MM.1S (cell line): ENCODE data around the gene INTS11.

Source experiments
- DNase-seq: peaks from one replicate; pipeline ENCODE4 v3.0.0-alpha.2; 2015
- H2AFZ ChIP-seq: fragments of 300-600 bp; sonication (generic); 2 replicates; pipeline ENCODE4 v1.6.0; 2016; ENCODE audit warnings: antibody characterized with exemption, low read length
- H3F3A ChIP-seq: fragments of 300-600 bp; sonication (generic); 2 replicates; pipeline ENCODE4 v1.6.1; 2016; ENCODE audit warnings: mild to moderate bottlenecking, antibody characterized with exemption, low read length, moderate library complexity, mixed read lengths; ENCODE audit not compliant: insufficient read depth
- H3K27ac ChIP-seq: fragments of 300-600 bp; sonication (generic); 2 replicates; pipeline ENCODE4 v1.5.1; 2016; ENCODE audit warnings: mild to moderate bottlenecking, low read length
- H3K27me3 ChIP-seq: fragments of 300-600 bp; sonication (generic); replicated peaks from 2 replicates; pipeline ENCODE4 v1.6.0; 2016; ENCODE audit warnings: low read length; ENCODE audit not compliant: insufficient read depth
- H3K36me3 ChIP-seq: fragments of 300-600 bp; sonication (generic); replicated peaks from 2 replicates; pipeline ENCODE4 v1.6.1; 2016; ENCODE audit warnings: mild to moderate bottlenecking, low read length, mixed read lengths; ENCODE audit not compliant: insufficient read depth
- H3K4me1 ChIP-seq: fragments of 300-600 bp; sonication (generic); 2 replicates; pipeline ENCODE4 v1.6.1; 2016; ENCODE audit warnings: low read length, mixed read lengths
- H3K4me2 ChIP-seq: fragments of 300-600 bp; sonication (generic); 2 replicates; pipeline ENCODE4 v1.6.0; 2016; ENCODE audit warnings: low read depth, low read length
- H3K4me3 ChIP-seq: fragments of 300-600 bp; sonication (generic); 2 replicates; pipeline ENCODE4 v1.5.1; 2016; ENCODE audit warnings: low read length, mixed read lengths
- H3K79me2 ChIP-seq: fragments of 300-600 bp; sonication (generic); 2 replicates; pipeline ENCODE4 v1.6.1; 2016; ENCODE audit warnings: mixed run types, low read length, mixed read lengths
- H3K9ac ChIP-seq: fragments of 300-600 bp; sonication (generic); 2 replicates; pipeline ENCODE4 v1.6.1; 2016; ENCODE audit warnings: low read length, mixed read lengths
- H3K9me2 ChIP-seq: fragments of 300-600 bp; sonication (generic); replicated peaks from 2 replicates; pipeline ENCODE4 v1.6.1; 2016; ENCODE audit warnings: mild to moderate bottlenecking, low read length, mixed read lengths; ENCODE audit not compliant: insufficient read depth
- H3K9me3 ChIP-seq: fragments of 300-600 bp; sonication (generic); replicated peaks from 2 replicates; pipeline ENCODE4 v1.6.1; 2016; ENCODE audit warnings: mild to moderate bottlenecking, low read length, mixed read lengths; ENCODE audit not compliant: insufficient read depth
- H4K20me1 ChIP-seq: fragments of 300-600 bp; sonication (generic); 2 replicates; pipeline ENCODE4 v1.6.1; 2016; ENCODE audit warnings: mild to moderate bottlenecking, low read length, moderate library complexity, mixed read lengths; ENCODE audit not compliant: insufficient read depth
- CTCF ChIP-seq: fragments of 300-600 bp; sonication (generic); IDR thresholded peaks from 2 replicates; pipeline ENCODE4 v1.5.1; 2016; ENCODE audit warnings: antibody characterized with exemption, low read length, mixed read lengths
- EZH2 ChIP-seq: fragments of 300-600 bp; sonication (generic); optimal IDR thresholded peaks from 2 replicates; pipeline ENCODE3; 2017; ENCODE audit warnings: low read depth, mild to moderate bottlenecking, antibody characterized with exemption, low read length, mixed read lengths
- EZH2phosphoT487 ChIP-seq: fragments of 300-600 bp; sonication (generic); IDR thresholded peaks from 2 replicates; pipeline ENCODE4 v1.6.1; 2018; ENCODE audit warnings: antibody characterized with exemption, low read length

Gene INTS11

GRCh38 chr1:1342584-1343115 lies 18.2 kb upstream of the INTS11 start:
- TF ChIP-seq CTCF (no peak), EZH2 (no peak)
- Histone ChIP-seq H3K36me3 (no peaks in the 10 kb centered on the region), H3K9me2 (no peaks in the 10 kb centered on the region), H3K4me1 (no peaks in the 10 kb centered on the region), H3K4me3 (no peak overlapping the region), H4K20me1 (no peaks in the 10 kb centered on the region), H3K9me3 (no peaks in the 10 kb centered on the region), H3K9ac (no peak overlapping the region), H3F3A (no peaks in the 10 kb centered on the region), H3K27me3 (no peaks in the 10 kb centered on the region), H3K79me2 (peaks cover 13% of the 10 kb centered on the region), H3K27ac (no peak overlapping the region), H3K4me2 (no peak overlapping the region), H2AFZ (no peak overlapping the region)
- DNase-seq, result no peak

GRCh38 chr1:1342061-1342562 lies 17.7 kb upstream of the INTS11 start:
- TF ChIP-seq EZH2 (no peak), EZH2phosphoT487 (no peak), CTCF (no peak)
- DNase-seq, result no peak
- no peaks in the 10 kb centered on the region for H3F3A ChIP-seq
- no peaks in the 10 kb centered on the region for H3K27me3 ChIP-seq
- H3K36me3 ChIP-seq, result no peaks in the 10 kb centered on the region
- no peak overlapping the region for H3K9ac ChIP-seq
- no peaks in the 10 kb centered on the region for H4K20me1 ChIP-seq
- no peak overlapping the region for H3K27ac ChIP-seq
- no peak overlapping the region for H3K4me2 ChIP-seq
- H2AFZ ChIP-seq, result no peak overlapping the region
- H3K79me2 ChIP-seq, result peaks cover 8% of the 10 kb centered on the region
- H3K9me3 ChIP-seq, result no peaks in the 10 kb centered on the region
- no peaks in the 10 kb centered on the region for H3K9me2 ChIP-seq
- no peak overlapping the region for H3K4me3 ChIP-seq
- H3K4me1 ChIP-seq, result no peaks in the 10 kb centered on the region

- H3K27me3 ChIP-seq, result no peaks in the 10 kb centered on the region
- H3K27ac ChIP-seq, result no peak overlapping the region
- TF ChIP-seq EZH2phosphoT487 (no peak), EZH2 (no peak), CTCF (no peak)
- no peak overlapping the region for H2AFZ ChIP-seq
- H3K9me3 ChIP-seq, result no peaks in the 10 kb centered on the region
- H3F3A ChIP-seq, result no peaks in the 10 kb centered on the region
- no peaks in the 10 kb centered on the region for H3K9me2 ChIP-seq
- H3K36me3 ChIP-seq, result no peaks in the 10 kb centered on the region
- no peaks in the 10 kb centered on the region for H4K20me1 ChIP-seq
- no peak for DNase-seq
- H3K79me2 ChIP-seq, result peaks cover 3% of the 10 kb centered on the region; the same call in 1 of the 2 replicates
- H3K4me3 ChIP-seq, result no peak overlapping the region
- H3K4me2 ChIP-seq, result no peak overlapping the region
- H3K4me1 ChIP-seq, result no peaks in the 10 kb centered on the region
- no peak overlapping the region for H3K9ac ChIP-seq
These were observed 17.1 kb upstream of the INTS11 start for GRCh38 chr1:1341549-1342021.
